OCI-LY3 (cell line): Measurements from ENCODE around the gene SLC25A48.

Experiments used
- EZH2phosphoT487 ChIP-seq: fragments of 200-600 bp; shearing (Covaris generic); IDR thresholded peaks from 2 replicates; pipeline ENCODE4 v1.6.1; 2018; ENCODE audit warnings: antibody characterized with exemption, mixed run types, low read depth
- TF ChIP-seq, protein P1 (sequence below): fragments of 200-600, 300-600 bp; sonication (generic); IDR thresholded peaks from 2 replicates; pipeline ENCODE4 v1.5.1; 2014; ENCODE audit warnings: antibody characterized with exemption, low read length, low read depth

- TF ChIP-seq, protein P1, sequence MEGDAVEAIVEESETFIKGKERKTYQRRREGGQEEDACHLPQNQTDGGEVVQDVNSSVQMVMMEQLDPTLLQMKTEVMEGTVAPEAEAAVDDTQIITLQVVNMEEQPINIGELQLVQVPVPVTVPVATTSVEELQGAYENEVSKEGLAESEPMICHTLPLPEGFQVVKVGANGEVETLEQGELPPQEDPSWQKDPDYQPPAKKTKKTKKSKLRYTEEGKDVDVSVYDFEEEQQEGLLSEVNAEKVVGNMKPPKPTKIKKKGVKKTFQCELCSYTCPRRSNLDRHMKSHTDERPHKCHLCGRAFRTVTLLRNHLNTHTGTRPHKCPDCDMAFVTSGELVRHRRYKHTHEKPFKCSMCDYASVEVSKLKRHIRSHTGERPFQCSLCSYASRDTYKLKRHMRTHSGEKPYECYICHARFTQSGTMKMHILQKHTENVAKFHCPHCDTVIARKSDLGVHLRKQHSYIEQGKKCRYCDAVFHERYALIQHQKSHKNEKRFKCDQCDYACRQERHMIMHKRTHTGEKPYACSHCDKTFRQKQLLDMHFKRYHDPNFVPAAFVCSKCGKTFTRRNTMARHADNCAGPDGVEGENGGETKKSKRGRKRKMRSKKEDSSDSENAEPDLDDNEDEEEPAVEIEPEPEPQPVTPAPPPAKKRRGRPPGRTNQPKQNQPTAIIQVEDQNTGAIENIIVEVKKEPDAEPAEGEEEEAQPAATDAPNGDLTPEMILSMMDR, result no peak
- no peak for TF ChIP-seq EZH2phosphoT487
Measured at GRCh38 chr5:135916638-135917263, 82.3 kb downstream of the SLC25A48 start.
